Natural killer cell (primary cell): Measurements from ENCODE around the gene LDLRAD4. TPM values are rescaled to one million over a fixed set of nuclear protein-coding genes. Genes with fewer than 3 reads are reported as not detected.
A peak's percentile ranks its signal among the peaks of the same experiment; 100 is the strongest.

Source experiments
- ATAC-seq, 3 donors: fragments of 150-1000 bp in 2 of 3; fragments of 200-7000 bp in 1 of 3; cut with Tn5 transposase; 1 replicate in 1 of 3; 2 replicates in 2 of 3; pipeline ENCODE4 v1.10.0; 2021; ENCODE audit warnings: mild to moderate bottlenecking in 2 of 3, moderate library complexity in 2 of 3
- DNase-seq, 2 donors: peaks; one replicate each; pipeline versions ENCODE4 v3.0.0 to v3.0.0-alpha.2; 2013 to 2021; ENCODE audit warnings: mixed read lengths in 1 of 2
- H3K27ac ChIP-seq: one replicate; pipeline ENCODE4 v1.5.1; 2013; ENCODE audit warnings: mild to moderate bottlenecking, low read length
- H3K27me3 ChIP-seq: one replicate; pipeline ENCODE4 v1.6.1; 2013; ENCODE audit warnings: low read length; ENCODE audit not compliant: control insufficient read depth, insufficient read depth
- H3K36me3 ChIP-seq: one replicate; pipeline ENCODE4 v1.6.1; 2013; ENCODE audit warnings: low read length; ENCODE audit not compliant: control insufficient read depth, insufficient read depth
- H3K4me1 ChIP-seq: one replicate; pipeline ENCODE4 v1.6.1; 2013; ENCODE audit warnings: low read length; ENCODE audit not compliant: control insufficient read depth, insufficient read depth
- H3K4me3 ChIP-seq: one replicate; pipeline ENCODE4 v1.5.1; 2013; ENCODE audit warnings: low read length
- H3K9me3 ChIP-seq: one replicate; pipeline ENCODE4 v1.6.1; 2013; ENCODE audit warnings: low read length; ENCODE audit not compliant: control insufficient read depth, insufficient read depth
- H3K27ac Mint-ChIP-seq, 2 donors: one replicate each; pipeline ENCODE4 v1.8.0; 2022; ENCODE audit warnings: mild to moderate bottlenecking in 2 of 2, mixed read lengths in 2 of 2, moderate library complexity in 1 of 2
- H3K27me3 Mint-ChIP-seq, 2 donors: one replicate each; pipeline ENCODE4 v1.8.0; 2022; ENCODE audit warnings: low read depth in 2 of 2, mixed read lengths in 2 of 2
- H3K36me3 Mint-ChIP-seq: one replicate; pipeline ENCODE4 v1.8.0; 2022; ENCODE audit warnings: mixed read lengths
- H3K4me1 Mint-ChIP-seq, 2 donors: one replicate each; pipeline ENCODE4 v1.8.0; 2022; ENCODE audit warnings: mixed read lengths in 2 of 2
- H3K4me3 Mint-ChIP-seq: one replicate; pipeline ENCODE4 v1.8.0; 2022; ENCODE audit warnings: mild to moderate bottlenecking, moderate library complexity, mixed read lengths
- H3K9me3 Mint-ChIP-seq, 2 donors: one replicate each; pipeline ENCODE4 v1.8.0; 2022; ENCODE audit warnings: mixed read lengths in 2 of 2
- WGBS: methylation state at CpG from one replicate; pipeline ENCODE4 v1.1.7; 2013; ENCODE audit warnings: missing lambda C conversion rate; ENCODE audit not compliant: insufficient coverage; 5-methylcytosine and 5-hydroxymethylcytosine counted together
- intact Hi-C: fragments of 100-400 bp; cut with micrococcal nuclease; formaldehyde crosslinking; loops from one replicate; pipeline ENCODE4 v1.14.2; 2022
- total RNA-seq, 4 donors: library from RNA; stranded (reverse); fragments of 120-200 nt in 1 of 4; gene quantifications; one replicate each; pipeline versions ENCODE4 v1.2.3 to v1.2.4, GENCODE V29; 2013 to 2022
- TF ChIP-seq, protein P1 (sequence below): fragments of 200-600 bp; IDR thresholded peaks from one replicate; pipeline ENCODE4 v1.8.0; 2022; ENCODE audit warnings: antibody characterized with exemption

Gene LDLRAD4
- total RNA-seq, 3 donors from 2014 or later (not counting 1 experiment from before 2014, with no cell fraction given) = 24.0 to 36.3 (median 29.2) TPM

DNA sequence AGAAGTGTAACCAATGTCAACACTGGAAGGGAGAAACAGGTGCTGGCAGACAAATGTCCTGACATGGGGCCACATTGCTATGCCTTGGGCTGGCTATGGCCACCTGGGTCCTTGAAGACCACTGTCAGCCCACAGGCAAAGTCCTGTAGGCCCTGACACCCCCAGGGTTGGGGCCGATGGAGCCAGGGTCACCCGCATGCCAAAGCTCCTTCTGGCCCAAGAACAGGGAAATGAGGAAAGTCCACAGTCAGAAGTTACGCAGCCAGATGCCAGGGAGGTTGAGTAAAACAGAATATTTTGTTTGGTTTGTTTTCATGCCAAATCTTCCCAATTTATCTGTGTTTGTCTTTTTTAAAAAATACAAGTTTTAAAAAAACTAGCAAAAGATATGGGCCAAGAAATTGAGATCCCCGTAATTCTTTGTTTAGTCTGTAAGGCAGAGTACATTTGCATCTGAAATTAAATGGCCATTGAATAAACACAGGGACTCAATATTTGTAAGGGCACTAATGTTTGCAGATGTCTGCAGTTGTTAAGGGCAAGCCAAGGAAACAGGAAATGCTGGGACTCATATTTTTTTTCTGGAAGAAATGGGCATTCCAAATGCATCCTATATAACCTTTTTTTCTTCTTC is 321.4 kb downstream of the LDLRAD4 start:
- no peak overlapping the region for H3K4me3 ChIP-seq
- H3K27ac ChIP-seq = no peak overlapping the region
- 99% methylated on average over 4 of the region's 4 CpGs for WGBS
- Mint-ChIP-seq H3K36me3 (no peaks in the 10 kb centered on the region), H3K9me3 (no peaks in the 10 kb centered on the region), H3K4me1 (peaks cover 28 to 41% of the 10 kb centered on the region in 2 donors), H3K27me3 (no peaks in the 10 kb centered on the region), H3K27ac (peak overlapping the region in 1 of 2 donors; percentile 74), H3K4me3 (peak overlapping the region; percentile 42)
- TF ChIP-seq, protein P1, sequence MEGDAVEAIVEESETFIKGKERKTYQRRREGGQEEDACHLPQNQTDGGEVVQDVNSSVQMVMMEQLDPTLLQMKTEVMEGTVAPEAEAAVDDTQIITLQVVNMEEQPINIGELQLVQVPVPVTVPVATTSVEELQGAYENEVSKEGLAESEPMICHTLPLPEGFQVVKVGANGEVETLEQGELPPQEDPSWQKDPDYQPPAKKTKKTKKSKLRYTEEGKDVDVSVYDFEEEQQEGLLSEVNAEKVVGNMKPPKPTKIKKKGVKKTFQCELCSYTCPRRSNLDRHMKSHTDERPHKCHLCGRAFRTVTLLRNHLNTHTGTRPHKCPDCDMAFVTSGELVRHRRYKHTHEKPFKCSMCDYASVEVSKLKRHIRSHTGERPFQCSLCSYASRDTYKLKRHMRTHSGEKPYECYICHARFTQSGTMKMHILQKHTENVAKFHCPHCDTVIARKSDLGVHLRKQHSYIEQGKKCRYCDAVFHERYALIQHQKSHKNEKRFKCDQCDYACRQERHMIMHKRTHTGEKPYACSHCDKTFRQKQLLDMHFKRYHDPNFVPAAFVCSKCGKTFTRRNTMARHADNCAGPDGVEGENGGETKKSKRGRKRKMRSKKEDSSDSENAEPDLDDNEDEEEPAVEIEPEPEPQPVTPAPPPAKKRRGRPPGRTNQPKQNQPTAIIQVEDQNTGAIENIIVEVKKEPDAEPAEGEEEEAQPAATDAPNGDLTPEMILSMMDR = no peak
- H3K36me3 ChIP-seq = no peaks in the 10 kb centered on the region
- H3K4me1 ChIP-seq = peaks cover 12% of the 10 kb centered on the region
- intact Hi-C loops = no loop called here
- ATAC-seq (no peak), DNase-seq (no peak)
- no peaks in the 10 kb centered on the region for H3K9me3 ChIP-seq
- H3K27me3 ChIP-seq = no peaks in the 10 kb centered on the region

DNA sequence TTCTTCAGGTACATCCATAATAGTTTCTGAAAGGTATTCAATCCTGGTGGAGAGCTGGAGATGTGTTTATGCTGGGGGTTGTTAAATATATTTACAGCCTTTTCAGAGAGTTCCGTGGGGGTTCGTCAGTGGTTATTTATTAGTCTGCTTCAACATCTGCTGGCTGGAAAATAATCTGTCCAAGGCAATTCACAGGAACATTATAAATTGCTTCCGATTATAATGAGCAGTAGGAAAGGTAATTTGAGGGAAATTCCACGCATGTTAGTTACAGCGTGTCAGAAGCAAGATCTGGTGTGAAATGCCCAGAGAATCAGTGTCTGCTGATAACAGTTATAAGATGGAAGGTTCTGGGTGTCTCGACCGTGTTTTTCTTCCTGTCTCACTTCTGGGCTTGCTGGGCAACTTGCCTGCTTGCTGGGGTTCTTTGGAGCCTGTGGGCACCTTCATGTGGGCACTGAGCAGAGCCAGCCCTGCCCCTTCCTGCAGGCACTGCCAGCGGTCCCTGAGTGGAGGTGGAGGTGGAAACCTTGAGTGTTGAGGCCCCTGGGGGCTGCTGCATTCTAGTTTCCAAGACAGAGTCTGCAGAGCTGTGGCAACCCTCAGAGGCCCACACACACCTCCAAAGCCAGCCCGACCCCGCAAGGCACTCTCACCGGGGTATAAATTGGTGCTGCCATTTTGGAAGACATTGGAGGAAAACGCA is 322.1 kb downstream of the LDLRAD4 start:
- H3K36me3 ChIP-seq = no peaks in the 10 kb centered on the region
- H3K4me3 ChIP-seq = no peak overlapping the region
- H3K27me3 ChIP-seq = no peaks in the 10 kb centered on the region
- TF ChIP-seq, protein P1 = no peak
- H3K27ac Mint-ChIP-seq = peak overlapping the region in 1 of 2 donors; percentile 11
- no peaks in the 10 kb centered on the region for H3K9me3 Mint-ChIP-seq
- peaks cover 26 to 40% of the 10 kb centered on the region in 2 donors for H3K4me1 Mint-ChIP-seq
- intact Hi-C loops = no loop called here
- no peak overlapping the region for H3K27ac ChIP-seq
- H3K27me3 Mint-ChIP-seq = no peaks in the 10 kb centered on the region
- peaks cover 12% of the 10 kb centered on the region for H3K4me1 ChIP-seq
- WGBS = 42% methylated on average over 12 of the region's 12 CpGs
- peak overlapping the region; percentile 42 for H3K4me3 Mint-ChIP-seq
- no peaks in the 10 kb centered on the region for H3K9me3 ChIP-seq
- ATAC-seq (peak in 1 of 3 donors; percentile 50), DNase-seq (peak in 1 of 2 donors; percentile 65)
- H3K36me3 Mint-ChIP-seq = no peaks in the 10 kb centered on the region

DNA sequence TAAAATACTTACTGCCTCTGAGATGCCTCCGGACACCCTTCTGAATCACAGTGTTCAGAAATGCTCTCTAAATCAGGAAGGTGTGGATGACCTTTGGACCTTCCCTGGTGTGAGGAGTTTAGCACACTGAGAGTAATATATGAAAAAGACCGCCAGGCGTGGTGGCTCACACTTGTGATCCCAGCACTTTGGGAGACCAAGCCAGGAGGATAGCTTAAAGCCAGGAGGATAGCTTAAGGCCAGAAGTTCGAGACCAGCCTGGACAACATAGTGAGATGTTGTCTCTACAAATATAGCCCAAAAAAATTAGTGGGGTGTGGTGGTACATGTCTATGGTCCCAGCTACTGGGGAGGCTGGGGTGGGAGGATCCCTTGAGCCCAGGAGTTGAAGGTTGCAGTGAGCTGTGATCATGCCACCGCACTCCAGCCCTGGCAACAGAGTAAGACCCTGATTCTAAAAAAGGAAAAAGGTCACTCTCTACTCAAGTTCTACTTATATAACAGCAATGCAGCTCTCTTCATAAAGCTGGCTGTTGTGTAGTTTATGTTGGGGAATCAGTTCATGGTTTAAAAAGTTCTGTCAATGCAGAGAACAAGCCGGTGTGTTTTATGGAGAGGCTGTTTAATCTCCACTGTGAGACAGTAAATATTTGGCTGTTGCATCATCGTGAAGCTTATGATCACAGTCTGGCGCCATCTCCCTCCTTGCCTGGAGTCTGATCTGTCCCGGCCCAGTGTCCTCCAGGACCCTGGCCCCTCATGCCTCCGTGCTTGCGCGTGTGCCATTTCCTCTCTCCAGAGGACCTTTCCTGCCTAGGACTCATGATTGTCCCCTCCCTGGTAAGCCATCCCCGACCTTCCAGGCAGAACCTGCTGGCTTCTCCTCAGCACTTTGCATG is 323.3 kb downstream of the LDLRAD4 start:
- Mint-ChIP-seq H3K27me3 (no peaks in the 10 kb centered on the region), H3K36me3 (no peaks in the 10 kb centered on the region), H3K9me3 (no peaks in the 10 kb centered on the region), H3K27ac (no peak overlapping the region), H3K4me3 (no peak overlapping the region), H3K4me1 (peaks cover 26 to 35% of the 10 kb centered on the region in 2 donors)
- DNase-seq = no peak
- Histone ChIP-seq H3K36me3 (no peaks in the 10 kb centered on the region), H3K4me1 (peaks cover 12% of the 10 kb centered on the region), H3K27ac (no peak overlapping the region), H3K4me3 (no peak overlapping the region), H3K27me3 (no peaks in the 10 kb centered on the region), H3K9me3 (no peaks in the 10 kb centered on the region)
- TF ChIP-seq, protein P1 = no peak
- intact Hi-C loops = no loop called here
- ATAC-seq = no peak
- WGBS = 95% methylated on average over 12 of the region's 13 CpGs
